ENCODE data around the gene DCC.
"Not testable (repeated sequence)": the region's sequence is repeated elsewhere in the genome, so short reads cannot be mapped to it uniquely, and the experiment has no call there.

The DCC gene

DNA sequence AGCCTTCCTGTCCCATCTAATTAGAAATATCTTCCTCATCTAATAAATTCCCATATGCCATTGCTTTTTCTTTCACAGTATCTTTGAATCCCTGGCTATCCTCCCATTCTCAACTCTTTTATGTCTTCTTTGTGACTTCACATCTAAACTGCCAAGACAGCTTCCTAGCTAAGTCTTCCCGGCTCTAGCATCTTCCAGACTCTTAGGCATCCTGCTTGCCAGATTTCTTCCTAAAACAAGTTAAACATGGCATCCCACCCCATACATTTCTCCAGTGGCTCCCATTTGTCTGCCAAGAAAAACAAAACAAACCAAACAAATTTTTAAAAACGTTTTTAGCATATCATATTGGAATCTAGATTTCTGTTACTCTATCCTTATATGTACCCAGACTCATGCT is 1132.5 kb downstream of the DCC start:
- no peak for DNase-seq (ENCODE audit: low read depth in 1 of 2, low spot score in 1 of 2)

DNA sequence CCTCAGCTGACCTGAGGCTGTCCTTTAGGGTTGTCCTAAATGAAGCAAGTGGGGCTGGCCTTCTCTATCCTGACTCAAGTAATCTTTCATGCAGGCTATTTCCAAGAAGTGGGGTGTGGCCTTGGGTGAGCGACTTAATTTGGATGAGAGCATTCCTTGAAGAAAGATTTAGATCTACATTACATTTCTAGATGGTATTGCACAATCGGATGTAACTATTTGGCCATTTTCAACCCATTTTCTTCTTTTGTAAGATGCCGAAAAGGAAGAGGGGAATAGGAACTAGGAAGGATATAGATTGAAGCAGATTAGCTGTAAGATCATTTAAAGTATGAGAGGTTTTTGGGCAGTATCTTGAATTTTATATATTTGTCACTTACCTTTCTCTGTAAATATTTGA is 1138.2 kb downstream of the DCC start:
- no peak for DNase-seq (ENCODE audit: low read depth in 1 of 2, low spot score in 1 of 2)

DNA sequence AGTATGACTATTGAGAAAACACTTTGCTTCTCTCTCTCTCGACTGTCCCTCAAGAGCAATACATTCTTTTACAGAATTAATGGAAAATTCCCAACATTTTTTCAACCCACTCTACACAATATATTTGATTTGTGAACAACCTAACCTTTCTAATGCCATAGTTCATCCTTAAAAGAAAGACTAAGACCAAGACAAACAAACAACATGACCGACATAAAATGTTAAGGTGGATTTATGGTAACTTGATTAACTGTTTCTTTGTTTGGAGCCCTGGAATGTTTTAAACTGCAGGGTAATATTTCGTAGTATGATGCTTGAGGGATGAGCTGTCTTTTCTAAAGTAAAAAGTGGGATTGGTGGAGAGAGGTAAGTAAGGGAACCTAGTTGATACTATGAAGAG is 1146.3 kb downstream of the DCC start:
- DNase-seq (ENCODE audit: low read depth in 1 of 2, low spot score in 1 of 2), result no peak

DNA sequence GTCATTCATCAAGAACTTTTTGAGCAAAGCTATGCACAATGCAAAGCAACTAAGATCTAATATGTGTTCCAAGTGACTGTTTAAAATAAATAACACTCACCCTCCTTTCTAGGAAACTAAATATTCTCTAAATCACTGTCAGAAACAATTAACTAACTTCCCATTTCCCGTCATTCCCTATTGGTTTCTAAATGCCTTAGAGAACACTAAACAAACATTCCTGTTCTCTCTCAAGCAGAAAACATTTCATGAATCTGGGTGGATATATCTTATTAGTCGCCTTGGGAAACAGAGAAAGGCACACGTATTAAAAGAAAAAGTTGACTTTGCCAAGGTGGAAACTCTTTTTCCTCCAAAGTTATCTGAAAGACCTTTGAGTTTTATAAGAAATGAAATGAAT is 1149.3 kb downstream of the DCC start:
- no peak for DNase-seq (ENCODE audit: low read depth in 1 of 2, low spot score in 1 of 2)

DNA sequence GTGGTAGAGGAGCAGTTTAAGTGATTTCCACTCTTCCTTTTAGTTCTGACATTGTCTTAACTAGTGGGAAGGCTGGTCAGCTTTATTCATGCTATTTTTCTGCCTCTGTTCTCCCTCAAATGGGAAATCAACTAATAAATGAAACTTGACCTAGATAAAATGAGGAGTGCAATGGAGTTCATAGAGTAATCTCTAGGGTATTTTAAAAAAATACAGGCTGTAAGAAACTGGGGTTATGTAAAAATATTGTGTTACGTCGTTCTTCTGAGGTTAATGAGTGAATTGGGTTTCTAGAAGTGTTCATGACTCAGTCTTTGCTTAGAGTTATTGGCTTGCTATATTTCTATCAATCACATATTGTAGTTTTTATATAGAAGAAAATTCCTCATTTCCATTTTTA is 1150.0 kb downstream of the DCC start:
- no peak for DNase-seq (ENCODE audit: low read depth in 1 of 2, low spot score in 1 of 2)

DNA sequence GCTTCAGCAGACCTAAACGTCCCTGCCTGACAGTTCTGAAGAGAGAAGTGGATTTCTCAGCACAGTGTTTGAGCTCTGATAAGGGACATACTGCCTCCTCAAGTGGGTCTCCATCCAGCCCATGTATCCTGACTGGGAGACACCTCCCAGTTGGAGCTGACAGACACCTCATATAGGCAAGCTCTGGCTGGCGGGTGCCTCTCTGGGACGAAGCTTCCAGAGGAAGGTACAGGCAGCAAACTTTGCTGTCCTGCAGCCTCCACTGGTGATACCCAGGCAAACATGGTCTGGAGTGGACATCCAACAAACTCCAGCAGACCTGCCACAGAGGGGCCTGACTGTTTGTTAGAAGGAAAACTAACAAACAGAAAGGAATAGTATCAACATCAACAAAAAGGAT is 1156.0 kb downstream of the DCC start:
- no peak for DNase-seq (ENCODE audit: low read depth in 1 of 2, low spot score in 1 of 2)

DNA sequence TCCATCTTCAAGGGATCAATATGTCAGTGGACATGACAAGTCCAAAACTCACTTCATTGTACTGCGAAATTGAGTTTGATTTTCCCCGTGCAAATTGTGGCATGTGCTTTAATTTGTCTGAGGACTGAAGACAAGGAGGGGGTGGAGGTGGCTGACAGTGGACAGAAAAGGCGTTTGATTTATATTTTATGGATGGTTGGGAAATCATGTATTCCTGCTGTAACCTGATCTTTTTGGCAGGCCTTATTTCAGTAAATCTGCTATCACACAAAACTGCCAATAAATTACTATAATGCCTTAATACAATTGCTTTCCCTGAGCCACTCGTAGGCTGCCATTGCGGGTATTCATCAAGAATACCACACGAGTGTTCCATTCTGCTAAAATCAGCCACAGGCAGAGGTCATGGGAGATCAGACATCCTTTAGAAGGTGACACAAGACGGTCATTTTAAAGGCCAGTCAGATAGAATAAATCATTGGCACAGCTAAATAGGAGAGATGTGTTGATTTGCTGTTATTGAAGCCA is 1164.0 kb downstream of the DCC start:
- no peak for DNase-seq (ENCODE audit: low read depth in 1 of 2, low spot score in 1 of 2)

DNA sequence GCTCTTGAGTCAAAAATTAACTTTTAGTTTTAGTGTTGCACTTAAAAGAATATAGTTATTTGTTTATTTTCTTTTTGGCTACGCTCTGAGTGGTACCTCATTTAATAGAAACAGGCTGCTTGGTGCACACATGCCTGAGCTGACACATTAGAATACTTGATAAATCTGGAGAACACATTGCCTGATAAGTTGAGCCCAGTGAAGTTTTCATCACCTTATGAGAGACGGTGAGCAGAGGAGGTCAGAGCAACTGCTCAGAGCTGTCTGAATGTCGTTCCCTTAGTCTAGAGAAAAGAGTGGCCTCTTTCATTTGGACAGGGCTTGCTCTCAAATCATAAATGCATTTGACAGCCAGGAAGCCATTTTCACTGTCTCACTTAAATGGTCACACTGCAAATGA is 1168.5 kb downstream of the DCC start:
- no peak for DNase-seq (ENCODE audit: low read depth in 1 of 2, low spot score in 1 of 2)

DNA sequence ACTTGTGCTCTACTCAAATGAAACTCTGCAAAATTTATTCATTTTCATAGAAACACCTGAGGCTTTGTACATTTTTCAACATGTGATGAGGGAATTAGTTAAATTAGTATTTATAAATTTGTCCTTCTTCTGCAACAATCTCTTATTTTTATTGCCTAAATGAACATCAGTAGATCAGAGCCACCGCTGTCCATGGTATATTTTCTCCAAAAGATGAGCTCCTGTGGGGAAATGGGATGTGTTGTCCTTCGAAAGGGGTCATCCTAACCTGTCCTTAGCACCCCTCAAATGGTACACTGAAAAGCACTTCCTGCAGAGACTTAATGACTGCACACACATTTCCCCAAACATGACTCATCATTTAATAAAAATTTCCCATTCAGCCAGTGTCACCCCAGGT is 1169.9 kb downstream of the DCC start:
- no peak for DNase-seq (ENCODE audit: low read depth in 1 of 2, low spot score in 1 of 2)

DNA sequence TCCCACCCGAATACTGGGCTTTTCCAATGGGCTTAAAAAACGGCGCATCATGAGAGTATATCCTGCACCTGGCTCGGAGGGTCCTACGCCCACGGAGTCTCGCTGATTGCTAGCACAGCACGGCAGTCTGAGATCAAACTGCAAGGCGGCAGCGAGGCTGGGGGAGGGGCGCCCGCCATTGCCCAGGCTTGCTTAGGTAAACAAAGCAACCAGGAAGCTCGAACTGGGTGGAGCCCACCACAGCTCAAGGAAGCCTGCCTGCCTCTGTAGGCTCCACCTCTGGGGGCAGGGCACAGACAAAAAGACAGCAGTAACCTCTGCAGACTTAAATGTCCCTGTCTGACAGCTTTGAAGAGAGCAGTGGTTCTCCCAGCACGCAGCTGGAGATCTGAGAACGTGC is 1171.7 kb downstream of the DCC start:
- DNase-seq (ENCODE audit: low read depth in 1 of 2, low spot score in 1 of 2), result not testable (repeated sequence)

DNA sequence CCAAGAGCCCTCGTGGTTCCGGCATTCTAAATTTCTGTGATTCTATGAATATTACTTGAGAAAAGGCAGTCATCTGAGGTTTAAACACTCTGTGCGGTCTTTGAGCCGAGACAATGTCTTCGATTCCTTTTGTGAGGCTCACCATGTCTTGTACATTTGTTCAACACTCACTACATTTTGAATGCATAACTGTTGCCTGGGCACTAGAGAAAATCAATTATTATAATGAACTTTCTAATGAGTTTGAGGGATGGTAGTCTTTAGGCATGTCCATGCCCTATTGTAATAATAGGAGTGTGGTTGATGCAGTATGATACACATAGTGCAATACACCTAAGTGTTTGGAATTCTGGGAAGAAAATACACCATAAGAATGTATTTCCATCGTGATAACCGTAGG is 1181.1 kb downstream of the DCC start:
- no peak for DNase-seq (ENCODE audit: low read depth in 1 of 2, low spot score in 1 of 2)

DNA sequence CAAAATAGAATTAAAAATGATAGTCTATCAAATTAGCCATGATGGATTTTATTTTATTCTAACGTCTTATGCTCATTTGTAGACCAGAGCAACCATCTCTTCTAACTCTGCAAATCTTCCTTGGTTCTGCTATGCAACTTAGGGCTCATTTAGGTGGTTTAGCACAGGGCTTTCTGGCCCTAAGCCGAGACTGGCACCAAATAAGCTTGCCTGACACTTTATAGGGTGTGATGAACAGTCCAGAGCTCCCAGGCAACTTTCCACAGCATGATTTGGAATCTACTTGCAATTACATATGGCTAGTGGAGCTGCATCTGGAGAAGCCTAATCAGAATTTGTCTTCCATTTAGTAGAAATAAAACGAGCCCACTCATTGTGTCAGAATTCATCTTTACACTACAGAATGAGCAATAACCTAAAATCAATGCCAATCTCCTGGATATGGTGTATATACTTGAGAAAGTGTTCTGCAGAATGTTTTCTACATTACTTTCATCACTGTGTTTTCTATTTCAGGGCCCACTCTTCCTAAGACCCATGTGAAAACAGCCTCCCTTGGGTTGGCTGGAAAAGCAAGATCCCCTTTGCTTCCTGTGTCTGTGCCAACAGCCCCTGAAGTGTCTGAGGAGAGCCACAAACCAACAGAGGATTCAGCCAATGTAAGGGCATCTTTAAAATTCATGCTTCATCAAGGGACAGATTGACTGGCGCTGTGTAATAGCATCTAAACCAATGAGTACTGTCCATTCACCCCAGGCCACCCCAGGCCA is 1186.3 kb downstream of the DCC start:
- DNase-seq (ENCODE audit: low read depth in 1 of 2, low spot score in 1 of 2), result no peak

DNA sequence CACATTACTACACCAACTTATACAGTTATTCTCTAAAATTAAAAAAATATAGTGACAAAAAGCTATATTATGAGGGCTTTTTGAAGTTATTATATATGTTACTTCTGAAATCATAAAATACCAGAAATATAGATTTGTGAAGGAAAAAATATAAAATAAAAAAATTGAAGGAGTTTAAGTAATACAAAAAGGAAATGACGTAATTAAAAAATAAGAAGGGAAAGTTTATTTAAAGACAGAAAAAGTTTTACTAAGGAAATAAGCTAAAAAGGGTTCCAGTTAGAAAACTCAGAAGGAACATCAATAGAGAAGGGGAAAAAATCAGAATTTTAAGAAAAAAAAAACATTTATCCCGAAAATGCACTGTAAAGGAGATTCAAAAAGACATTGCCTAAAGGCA is 1187.4 kb downstream of the DCC start:
- DNase-seq (ENCODE audit: low read depth in 1 of 2, low spot score in 1 of 2), result no peak

DNA sequence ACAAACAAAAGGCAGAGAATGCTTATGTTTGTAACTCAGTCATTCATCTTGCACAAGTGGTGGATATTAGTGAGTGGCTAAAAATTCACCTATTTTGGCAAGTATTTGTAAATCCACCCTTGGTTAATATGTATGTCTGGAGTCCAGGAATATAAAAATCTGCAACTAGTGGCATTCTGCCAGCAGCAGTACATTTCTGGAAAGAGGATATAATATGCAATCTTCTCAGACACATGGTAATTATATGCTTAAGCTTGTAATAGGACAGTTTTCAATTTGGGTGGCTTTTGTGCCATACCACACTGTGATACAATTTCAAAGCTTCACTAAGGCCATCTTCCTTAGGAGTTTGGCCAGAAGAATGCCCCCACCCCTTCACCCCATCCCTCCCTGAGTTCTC is 1191.2 kb downstream of the DCC start:
- DNase-seq (ENCODE audit: low read depth in 1 of 2, low spot score in 1 of 2), result no peak

DNA sequence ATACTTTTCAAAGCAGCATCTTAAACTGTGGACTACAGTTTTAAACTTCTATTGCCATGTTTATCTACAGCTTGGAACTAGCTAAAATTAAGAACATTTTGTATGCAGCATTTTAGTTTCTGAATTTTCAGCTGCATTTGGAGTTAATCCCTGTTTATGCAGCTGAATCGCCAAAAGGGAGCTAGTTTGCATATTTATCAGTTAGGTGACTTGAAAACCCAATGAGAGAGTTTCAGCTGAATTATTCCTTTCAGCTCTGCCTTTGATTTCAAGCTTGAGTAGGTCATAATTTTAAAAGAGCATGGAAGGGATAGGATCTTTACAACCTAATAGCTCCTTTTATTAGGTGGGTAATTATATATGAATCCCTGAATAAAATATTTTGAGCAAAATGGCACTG is 1191.9 kb downstream of the DCC start:
- DNase-seq (ENCODE audit: low read depth in 1 of 2, low spot score in 1 of 2), result no peak

DNA sequence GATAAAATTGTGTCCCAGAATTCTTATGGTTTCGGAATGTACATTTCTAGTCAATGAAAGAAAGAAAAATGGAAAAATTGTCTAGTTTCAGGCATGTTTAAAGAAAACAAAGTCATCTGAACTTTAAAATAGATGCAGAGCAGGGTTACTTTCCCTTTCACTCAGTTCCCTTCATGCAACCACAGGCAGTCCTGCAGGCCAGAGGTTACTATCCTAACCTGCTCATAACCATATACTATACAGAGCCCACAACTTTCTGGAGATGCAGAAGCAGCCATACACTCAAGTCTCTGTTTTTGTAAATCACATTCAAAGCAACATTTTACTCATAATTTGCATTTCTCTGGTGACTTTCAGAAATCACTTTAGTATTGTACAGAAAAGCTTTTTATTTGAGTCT is 1194.2 kb downstream of the DCC start:
- DNase-seq (ENCODE audit: low read depth in 1 of 2, low spot score in 1 of 2), result no peak

DNA sequence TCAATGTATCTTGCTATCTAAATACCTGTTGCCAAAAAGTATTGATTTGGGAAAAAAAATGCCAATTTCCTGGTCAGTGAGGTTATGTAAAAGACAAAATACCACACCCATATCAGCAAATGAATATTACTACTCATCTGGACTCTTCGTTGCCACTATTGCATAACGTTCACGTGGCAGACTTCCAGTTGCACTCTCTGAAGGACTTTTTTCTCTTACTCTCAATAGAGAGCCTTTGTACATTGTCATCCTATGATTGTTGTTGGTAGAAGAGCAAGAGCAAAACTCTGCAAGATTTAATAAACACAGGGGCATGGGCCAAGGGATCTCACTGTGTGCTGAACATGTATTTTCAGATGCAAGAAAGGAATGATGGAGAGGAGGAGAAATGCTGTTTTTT is 1194.7 kb downstream of the DCC start:
- DNase-seq (ENCODE audit: low read depth in 1 of 2, low spot score in 1 of 2), result no peak

DNA sequence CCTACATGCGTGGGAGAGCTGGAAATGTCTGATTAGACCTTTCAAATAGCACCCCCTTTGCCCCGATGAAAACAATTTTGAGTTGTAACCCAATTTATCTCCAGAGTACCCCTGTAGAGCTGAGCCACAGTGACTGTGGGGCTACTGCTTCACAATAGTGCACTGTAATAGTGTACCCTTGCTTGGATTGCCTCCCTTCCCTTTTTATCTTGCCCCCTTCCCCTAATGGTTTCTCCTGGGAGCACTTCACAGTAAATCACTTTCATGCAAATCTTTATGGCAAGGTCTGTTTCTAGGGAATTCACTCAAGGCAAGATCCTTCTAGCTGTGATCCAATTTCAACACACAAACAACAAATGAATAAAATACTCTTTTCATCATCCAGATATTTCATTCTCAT is 1196.9 kb downstream of the DCC start:
- no peak for DNase-seq (ENCODE audit: low read depth in 1 of 2, low spot score in 1 of 2)

DNA sequence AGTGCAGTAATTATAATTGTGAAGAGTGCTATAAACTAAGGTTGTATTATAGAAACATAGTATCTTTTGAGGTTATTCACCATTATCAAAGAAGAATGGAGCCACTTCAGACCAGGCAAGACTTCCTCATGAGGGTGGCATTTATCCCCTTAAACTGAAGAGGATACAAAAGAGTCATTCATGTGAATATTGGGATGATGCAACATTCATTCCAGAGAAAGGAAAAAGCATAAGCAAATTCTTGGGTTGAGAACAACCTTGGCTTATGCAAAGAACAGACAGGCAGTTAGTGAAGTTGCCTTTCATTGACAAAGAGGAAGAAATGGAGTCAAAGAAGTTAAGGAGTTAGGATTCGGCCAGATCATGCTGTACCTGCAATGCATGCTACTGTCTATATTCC is 1201.9 kb downstream of the DCC start:
- DNase-seq (ENCODE audit: low read depth in 1 of 2, low spot score in 1 of 2), result no peak

DNA sequence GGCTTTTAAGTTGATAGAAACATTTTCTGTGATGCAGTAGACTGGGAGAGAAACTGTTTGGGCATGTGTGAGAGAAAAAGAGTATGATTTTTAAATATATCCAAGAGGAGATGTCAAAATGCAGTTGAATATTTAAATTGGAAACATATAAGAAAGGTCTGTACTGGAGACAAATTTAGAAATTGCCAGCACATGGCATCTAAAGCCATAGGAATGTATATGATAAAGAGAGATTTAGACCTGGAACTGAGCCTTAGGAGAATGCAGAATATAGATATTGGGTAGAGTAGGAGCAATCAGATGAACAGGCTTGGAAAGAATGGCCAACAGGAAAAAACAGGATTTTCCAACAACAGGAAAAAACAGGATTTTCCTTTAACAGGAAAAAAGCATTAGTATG is 1203.7 kb downstream of the DCC start:
- no peak for DNase-seq (ENCODE audit: low read depth in 1 of 2, low spot score in 1 of 2)

DNA sequence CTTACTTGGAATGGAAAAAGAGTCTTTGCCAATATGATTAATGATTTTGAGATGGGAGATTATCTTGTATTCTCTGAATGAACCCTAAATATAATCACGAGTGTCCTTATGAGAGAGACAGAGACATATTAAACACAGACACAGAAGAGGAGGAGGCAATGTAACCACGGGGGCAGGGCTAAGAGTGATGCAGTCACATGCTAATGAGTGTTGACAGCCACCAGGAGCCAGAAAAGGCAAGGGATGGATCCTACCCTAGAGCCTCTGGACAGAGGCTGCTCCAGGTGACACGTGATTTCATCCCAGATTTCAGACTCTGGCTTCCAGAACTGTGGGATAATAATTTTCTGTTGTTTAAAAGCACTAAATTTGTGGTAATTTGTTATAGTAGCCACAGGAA is 1204.9 kb downstream of the DCC start:
- no peak for DNase-seq (ENCODE audit: low read depth in 1 of 2, low spot score in 1 of 2)

DNA sequence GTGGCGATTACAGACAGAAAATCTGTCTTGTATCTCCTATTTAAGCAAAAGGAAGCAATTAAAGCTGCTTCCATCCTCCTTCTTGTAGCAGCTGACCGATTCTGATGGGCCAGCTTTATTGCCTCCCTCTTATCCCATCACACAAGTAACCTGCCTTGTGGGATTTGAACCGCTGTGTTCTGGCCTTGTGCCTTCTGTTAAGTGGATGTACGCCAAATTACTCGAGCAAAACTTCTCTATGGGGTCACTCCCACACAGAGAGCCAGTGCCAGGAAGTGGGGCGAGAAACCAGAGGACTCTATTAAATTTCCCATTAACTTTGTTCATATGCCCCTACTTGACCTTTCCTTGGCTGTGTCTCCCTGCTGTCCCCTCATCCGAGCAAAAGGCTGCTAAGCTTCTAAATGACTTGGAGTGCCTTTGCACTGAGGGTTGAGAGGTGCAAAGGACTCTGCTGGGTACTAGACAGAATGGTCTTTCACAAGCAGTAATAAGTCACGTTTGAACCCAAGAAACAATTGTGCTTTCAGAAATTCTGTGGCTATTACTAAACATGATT is 1212.0 kb downstream of the DCC start:
- DNase-seq (ENCODE audit: low read depth in 1 of 2, low spot score in 1 of 2), result no peak

DNA sequence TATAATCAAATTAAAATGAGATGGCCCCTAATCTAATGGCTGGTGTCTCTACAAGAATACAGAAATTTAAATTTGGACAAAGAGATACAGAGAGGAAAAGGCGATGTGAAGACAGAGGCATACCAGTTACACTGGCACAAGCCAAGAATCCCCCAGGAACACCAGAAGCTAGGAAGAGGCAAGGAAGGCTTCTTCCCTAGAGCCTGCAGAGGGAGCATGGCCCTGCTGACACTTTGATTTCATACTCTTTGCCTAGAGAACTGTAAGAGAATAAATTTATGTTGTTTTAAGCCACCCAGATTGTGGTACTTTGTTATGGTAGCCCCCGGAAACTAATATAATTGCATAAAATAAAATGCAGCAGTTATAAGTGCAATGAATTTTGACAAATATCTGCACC is 1213.0 kb downstream of the DCC start:
- DNase-seq (ENCODE audit: low read depth in 1 of 2, low spot score in 1 of 2), result no peak
